KMS-11 (cell line): ENCODE data around the gene SNRNP70.

ENCODE experiments used
- H2AFZ ChIP-seq: fragments of 200-600 bp; sonication (generic); 2 replicates; pipeline ENCODE4 v1.6.1; 2016; ENCODE audit warnings: antibody characterized with exemption, mixed run types, low read depth
- H3K27ac ChIP-seq: fragments of 200-600 bp; sonication (generic); 2 replicates; pipeline ENCODE4 v1.6.1; 2016; ENCODE audit warnings: mild to moderate bottlenecking, mixed run types
- H3K27me3 ChIP-seq: fragments of 200-600 bp; sonication (generic); 2 replicates; pipeline ENCODE4 v1.6.1; 2017; ENCODE audit warnings: mild to moderate bottlenecking, low read depth, mixed run types, moderate library complexity; ENCODE audit not compliant: insufficient read depth
- H3K36me3 ChIP-seq: fragments of 200-600 bp; sonication (generic); 2 replicates; pipeline ENCODE4 v1.6.1; 2017; ENCODE audit warnings: mild to moderate bottlenecking, mixed run types; ENCODE audit not compliant: insufficient read depth
- H3K4me1 ChIP-seq: fragments of 200-600 bp; sonication (generic); 2 replicates; pipeline ENCODE4 v1.6.1; 2016; ENCODE audit warnings: mild to moderate bottlenecking, low read depth, mixed run types; ENCODE audit not compliant: poor library complexity, severe bottlenecking
- H3K4me2 ChIP-seq: fragments of 200-600 bp; sonication (generic); 2 replicates; pipeline ENCODE4 v1.7.0; 2016; ENCODE audit warnings: mild to moderate bottlenecking, mixed run types
- H3K4me3 ChIP-seq: fragments of 200-600 bp; sonication (generic); IDR thresholded peaks from 2 replicates; pipeline ENCODE4 v1.6.1; 2017; ENCODE audit warnings: low read depth, low read length, mixed read lengths; ENCODE audit not compliant: insufficient read depth
- H3K79me2 ChIP-seq: fragments of 200-600 bp; sonication (generic); 2 replicates; pipeline ENCODE4 v1.6.1; 2016; ENCODE audit warnings: low read depth, mixed run types; ENCODE audit not compliant: insufficient read depth
- H3K9ac ChIP-seq: fragments of 200-600 bp; sonication (generic); 2 replicates; pipeline ENCODE4 v1.6.1; 2016; ENCODE audit warnings: mild to moderate bottlenecking, mixed run types
- H4K20me1 ChIP-seq: fragments of 200-600 bp; sonication (generic); 2 replicates; pipeline ENCODE4 v1.6.1; 2016; ENCODE audit warnings: mild to moderate bottlenecking, mixed run types; ENCODE audit not compliant: insufficient read depth
- CTCF ChIP-seq: fragments of 200-600 bp; sonication (generic); conservative IDR thresholded peaks from 2 replicates; pipeline ENCODE4 v1.6.1; 2017; ENCODE audit warnings: low read depth, mild to moderate bottlenecking, antibody characterized with exemption, low read length, moderate library complexity, mixed read lengths

The SNRNP70 gene

GRCh38 chr19:49128545-49129237 is 43.4 kb downstream of the SNRNP70 start:
- Histone ChIP-seq H3K4me3 (peak overlapping the region; percentile 70), H3K9ac (peak overlapping the region; percentile 52), H2AFZ (peak overlapping the region; percentile 90), H3K36me3 (no peaks in the 10 kb centered on the region), H3K27ac (peak overlapping the region; percentile 16; the same call in 1 of the 2 replicates), H3K79me2 (no peaks in the 10 kb centered on the region; the same call in 1 of the 2 replicates), H3K4me1 (peaks cover 15% of the 10 kb centered on the region), H4K20me1 (no peaks in the 10 kb centered on the region), H3K27me3 (peaks cover 3% of the 10 kb centered on the region; the same call in 1 of the 2 replicates), H3K4me2 (peak overlapping the region; percentile 98)
- TF ChIP-seq CTCF: no peak

DNA sequence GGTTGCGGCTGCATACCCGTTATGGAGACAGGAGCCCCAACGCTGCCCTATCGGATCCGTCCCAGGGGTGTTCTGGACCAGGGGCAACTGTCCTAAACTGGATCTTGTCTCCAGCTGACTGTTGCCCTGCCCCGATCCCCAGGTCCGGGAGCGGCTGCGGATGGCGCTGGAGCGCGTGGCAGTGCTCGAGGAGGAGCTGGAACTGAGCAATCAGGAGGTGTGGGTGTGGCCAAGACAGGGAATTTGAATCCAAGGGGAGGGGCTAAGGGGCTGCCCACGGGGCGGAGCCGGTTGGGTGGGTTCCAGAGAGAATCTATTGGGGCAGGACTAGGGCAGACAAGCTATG is 44.0 kb downstream of the SNRNP70 start:
- Histone ChIP-seq H3K79me2 (no peaks in the 10 kb centered on the region; the same call in 1 of the 2 replicates), H3K9ac (peak overlapping the region; percentile 52; the same call in 1 of the 2 replicates), H3K4me3 (peak overlapping the region; percentile 70), H3K27me3 (peaks cover 1% of the 10 kb centered on the region; the same call in 1 of the 2 replicates), H3K36me3 (no peaks in the 10 kb centered on the region), H3K4me1 (peaks cover 15% of the 10 kb centered on the region), H3K4me2 (peak overlapping the region; percentile 98), H2AFZ (peak overlapping the region; percentile 90), H3K27ac (no peak overlapping the region), H4K20me1 (no peaks in the 10 kb centered on the region)
- TF ChIP-seq CTCF: no peak

GRCh38 chr19:49130325-49130724 is 45.1 kb downstream of the SNRNP70 start:
- Histone ChIP-seq H2AFZ (no peak overlapping the region), H3K27me3 (no peaks in the 10 kb centered on the region), H4K20me1 (no peaks in the 10 kb centered on the region), H3K9ac (no peak overlapping the region), H3K4me2 (no peak overlapping the region), H3K4me3 (no peak overlapping the region), H3K79me2 (no peaks in the 10 kb centered on the region; the same call in 1 of the 2 replicates), H3K36me3 (no peaks in the 10 kb centered on the region), H3K27ac (no peak overlapping the region), H3K4me1 (peaks cover 15% of the 10 kb centered on the region)
- no peak for TF ChIP-seq CTCF

GRCh38 chr19:49132974-49133609 is 47.8 kb downstream of the SNRNP70 start:
- no peak overlapping the region for H3K4me3 ChIP-seq
- no peak overlapping the region for H3K27ac ChIP-seq
- H3K27me3 ChIP-seq: no peaks in the 10 kb centered on the region
- no peak overlapping the region for H3K4me2 ChIP-seq
- peaks cover 10% of the 10 kb centered on the region for H3K4me1 ChIP-seq
- H3K79me2 ChIP-seq: no peaks in the 10 kb centered on the region; the same call in 1 of the 2 replicates
- H4K20me1 ChIP-seq: no peaks in the 10 kb centered on the region
- H3K36me3 ChIP-seq: no peaks in the 10 kb centered on the region
- no peak for TF ChIP-seq CTCF
- H2AFZ ChIP-seq: no peak overlapping the region
- no peak overlapping the region for H3K9ac ChIP-seq
